D721Med (cell line): ENCODE measurements around the gene CAPN5.

Experiments
- DNase-seq: peaks from one replicate; pipeline ENCODE4 v3.0.0; 2011; ENCODE audit warnings: low spot score; ENCODE audit not compliant: insufficient read length
- FAIRE-seq: peaks from 2 replicates; lab custom pipeline; 2011; peaks lifted over from hg19 to GRCh38; lab: Jason Lieb, UNC
- TF ChIP-seq, protein P1 (sequence below): IDR thresholded peaks from 2 replicates; pipeline ENCODE4 v1.5.1; 2012; ENCODE audit warnings: mild to moderate bottlenecking, control low read depth; ENCODE audit not compliant: insufficient read depth; ENCODE audit errors: missing control alignments

CAPN5 gene

DNA sequence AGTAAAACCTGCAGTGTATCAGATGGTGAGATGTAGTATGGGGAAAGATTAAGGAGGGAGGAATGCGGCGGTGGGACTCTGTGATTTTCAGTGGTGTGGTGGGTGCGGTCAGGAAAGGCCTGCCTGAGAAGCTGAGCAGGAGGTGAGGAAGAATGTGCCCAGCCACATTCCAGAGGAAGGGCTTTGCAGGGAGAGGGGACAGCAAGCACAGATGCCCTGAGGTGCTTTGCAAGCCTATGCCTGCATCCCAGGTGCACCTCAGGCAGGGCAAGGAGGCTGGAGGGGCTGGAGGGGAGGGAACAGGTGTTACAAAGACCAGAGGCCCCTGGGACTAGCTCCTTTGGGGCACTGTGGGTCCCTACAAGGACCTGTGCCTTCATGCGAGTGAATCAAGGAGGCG lies 103.3 kb downstream of the CAPN5 start:
- no peak for DNase-seq
- no peak for FAIRE-seq

DNA sequence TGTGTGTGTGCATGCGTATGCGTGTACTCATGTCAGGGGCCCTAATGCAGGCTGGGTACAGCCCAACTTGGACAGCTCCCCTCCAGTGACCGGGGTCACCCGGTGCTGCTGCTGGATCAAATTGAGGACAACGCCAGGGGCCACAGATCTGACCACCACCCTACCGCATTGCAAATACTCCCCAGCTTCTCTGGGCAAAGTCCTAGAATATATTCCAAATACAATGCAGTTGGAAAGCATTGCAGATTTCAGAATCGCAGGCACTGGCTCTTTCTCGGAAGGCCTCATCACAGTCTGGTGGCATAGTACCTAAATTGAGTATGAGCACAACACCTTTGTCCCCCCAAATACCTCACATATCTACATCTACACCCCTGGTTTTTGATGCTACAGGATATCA lies 104.5 kb downstream of the CAPN5 start:
- TF ChIP-seq, protein P1, sequence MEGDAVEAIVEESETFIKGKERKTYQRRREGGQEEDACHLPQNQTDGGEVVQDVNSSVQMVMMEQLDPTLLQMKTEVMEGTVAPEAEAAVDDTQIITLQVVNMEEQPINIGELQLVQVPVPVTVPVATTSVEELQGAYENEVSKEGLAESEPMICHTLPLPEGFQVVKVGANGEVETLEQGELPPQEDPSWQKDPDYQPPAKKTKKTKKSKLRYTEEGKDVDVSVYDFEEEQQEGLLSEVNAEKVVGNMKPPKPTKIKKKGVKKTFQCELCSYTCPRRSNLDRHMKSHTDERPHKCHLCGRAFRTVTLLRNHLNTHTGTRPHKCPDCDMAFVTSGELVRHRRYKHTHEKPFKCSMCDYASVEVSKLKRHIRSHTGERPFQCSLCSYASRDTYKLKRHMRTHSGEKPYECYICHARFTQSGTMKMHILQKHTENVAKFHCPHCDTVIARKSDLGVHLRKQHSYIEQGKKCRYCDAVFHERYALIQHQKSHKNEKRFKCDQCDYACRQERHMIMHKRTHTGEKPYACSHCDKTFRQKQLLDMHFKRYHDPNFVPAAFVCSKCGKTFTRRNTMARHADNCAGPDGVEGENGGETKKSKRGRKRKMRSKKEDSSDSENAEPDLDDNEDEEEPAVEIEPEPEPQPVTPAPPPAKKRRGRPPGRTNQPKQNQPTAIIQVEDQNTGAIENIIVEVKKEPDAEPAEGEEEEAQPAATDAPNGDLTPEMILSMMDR: no peak
- no peak for FAIRE-seq
- DNase-seq: no peak

More for the DNA sequence above, 103.3 kb downstream of the CAPN5 start:
- TF ChIP-seq, protein P1: no peak

DNA sequence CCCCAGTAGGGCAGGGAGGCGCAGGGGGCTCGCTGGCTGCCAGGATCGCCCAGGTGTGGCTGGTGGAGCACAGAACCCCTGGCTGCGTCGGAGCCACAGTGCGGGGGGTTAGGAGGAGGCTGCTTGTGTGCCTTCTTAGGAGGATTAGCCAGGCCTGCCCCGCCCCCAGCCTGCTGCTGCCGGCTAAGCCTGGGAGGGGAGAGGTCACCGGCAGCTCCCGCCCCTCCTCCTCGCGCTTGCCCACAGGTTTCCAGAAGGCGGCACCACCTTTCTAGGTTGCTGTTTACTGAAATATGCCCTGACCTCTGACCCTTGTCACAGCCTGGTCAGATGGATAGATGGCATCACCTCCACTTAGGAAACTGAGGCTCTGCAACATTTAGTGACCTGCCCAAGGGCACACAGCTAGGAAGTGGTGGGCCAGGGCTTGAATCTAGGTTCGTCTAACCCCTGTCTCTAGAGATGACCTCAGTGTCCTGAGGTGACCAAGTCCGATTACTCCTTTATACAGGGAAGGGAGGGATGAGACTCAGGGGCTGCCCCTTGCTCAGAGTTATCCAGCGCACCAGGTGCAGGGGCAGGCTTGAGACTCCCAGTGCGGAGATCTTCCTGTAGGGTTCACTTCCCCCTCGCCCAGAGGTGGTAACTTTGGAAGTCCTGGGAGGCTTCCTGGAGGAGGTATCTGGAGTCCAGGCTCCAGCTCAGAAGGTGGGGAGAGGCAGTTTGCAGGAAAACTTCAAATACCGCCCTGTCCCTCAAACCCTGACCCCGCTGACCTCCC lies 105.3 kb downstream of the CAPN5 start:
- TF ChIP-seq, protein P1: no peak
- peak; percentile 98 for DNase-seq
- FAIRE-seq: no peak

DNA sequence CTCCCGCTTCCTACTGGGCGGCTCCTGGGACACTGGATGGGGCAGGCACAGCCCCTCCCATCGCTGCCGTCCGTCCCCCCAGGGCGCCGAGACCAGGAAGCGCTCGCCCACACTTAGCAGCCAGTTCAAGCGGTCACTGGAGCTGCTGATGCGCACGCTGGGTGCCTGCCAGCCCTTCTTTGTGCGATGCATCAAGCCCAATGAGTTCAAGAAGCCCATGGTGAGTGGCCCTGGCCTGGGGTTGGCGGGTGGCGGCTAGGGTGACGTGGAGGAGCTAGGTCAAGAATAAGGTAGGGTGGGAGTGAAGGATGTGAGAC lies 105.9 kb downstream of the CAPN5 start:
- FAIRE-seq: no peak
- TF ChIP-seq, protein P1: no peak
- no peak for DNase-seq

DNA sequence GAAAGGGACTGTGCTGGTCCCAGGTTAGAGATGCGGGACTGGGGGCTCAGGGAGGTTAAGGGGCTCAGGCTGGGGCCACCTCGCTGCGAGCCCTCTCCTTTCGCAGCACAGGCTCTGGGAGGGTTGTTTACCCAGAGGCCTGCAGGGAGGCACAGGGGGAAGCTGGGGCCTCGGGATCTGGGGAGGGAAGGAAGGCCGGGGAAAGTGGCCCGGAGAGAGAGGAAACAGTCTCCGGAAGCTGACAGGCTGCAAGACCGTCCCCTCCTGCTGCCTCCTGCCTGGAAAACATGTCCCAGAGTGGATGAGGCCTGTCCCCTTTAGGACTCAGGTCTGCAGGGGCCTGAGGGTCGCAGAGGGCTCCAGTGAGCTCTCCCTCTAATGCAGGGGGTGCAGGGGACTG lies 106.7 kb downstream of the CAPN5 start:
- FAIRE-seq (no peak), DNase-seq (no peak)
- TF ChIP-seq, protein P1: no peak

DNA sequence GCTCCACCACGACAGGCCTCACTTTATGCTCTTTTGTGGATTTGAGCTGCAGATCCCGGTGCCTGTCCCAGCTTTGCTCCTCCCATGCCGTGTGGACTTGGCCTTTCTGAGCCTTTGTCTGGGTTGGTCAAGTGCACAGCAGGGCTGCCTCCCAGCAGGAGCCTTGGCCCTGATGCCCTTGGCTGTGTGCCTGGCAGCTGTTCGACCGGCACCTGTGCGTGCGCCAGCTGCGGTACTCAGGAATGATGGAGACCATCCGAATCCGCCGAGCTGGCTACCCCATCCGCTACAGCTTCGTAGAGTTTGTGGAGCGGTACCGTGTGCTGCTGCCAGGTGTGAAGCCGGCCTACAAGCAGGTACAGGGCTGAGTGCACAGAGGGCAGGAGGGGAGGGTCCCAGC lies 107.8 kb downstream of the CAPN5 start:
- DNase-seq: no peak
- TF ChIP-seq, protein P1: no peak
- no peak for FAIRE-seq
